WTC11 (cell line): Measurements from ENCODE around the gene SSRP1. TPM values are rescaled to one million over a fixed set of nuclear protein-coding genes. Genes with fewer than 3 reads are reported as not detected.

ENCODE experiments used
- ATAC-seq: fragments of 200-7000 bp; cut with Tn5 transposase; 2 replicates; pipeline ENCODE4 v1.10.0; 2021; ENCODE audit warnings: mild to moderate bottlenecking, moderate library complexity
- CTCF ChIA-PET: fragments of 300-600 bp; sonication (Branson Sonifier 250); formaldehyde crosslinking; loops from one replicate; lab custom pipeline; 2021; ENCODE audit warnings: antibody characterized with exemption; lab: Charles Lee
- POLR2A ChIA-PET: fragments of 350-600 bp; sonication (Branson Sonifier 250); formaldehyde crosslinking; loops from one replicate; lab custom pipeline; 2021; ENCODE audit warnings: antibody characterized with exemption; lab: Charles Lee
- DNase-seq: peaks from one replicate; pipeline ENCODE4 v3.0.0; 2021; ENCODE audit warnings: low spot score
- H3K27ac Mint-ChIP-seq: 2 replicates; pipeline ENCODE4 v1.8.0; 2021; ENCODE audit warnings: mixed read lengths
- H3K27me3 Mint-ChIP-seq: 2 replicates; pipeline ENCODE4 v1.8.0; 2021; ENCODE audit warnings: low read depth, mild to moderate bottlenecking, moderate library complexity, mixed read lengths
- H3K36me3 Mint-ChIP-seq: 2 replicates; pipeline ENCODE4 v1.8.0; 2021; ENCODE audit warnings: mixed read lengths
- H3K4me1 Mint-ChIP-seq: 2 replicates; pipeline ENCODE4 v1.8.0; 2022; ENCODE audit warnings: mixed read lengths
- H3K4me3 Mint-ChIP-seq: 2 replicates; pipeline ENCODE4 v1.8.0; 2021; ENCODE audit warnings: mild to moderate bottlenecking, moderate library complexity, mixed read lengths
- H3K9me3 Mint-ChIP-seq: 2 replicates; pipeline ENCODE4 v1.8.0; 2021; ENCODE audit warnings: mixed read lengths
- ATF1 ChIP-seq: sonication (generic); formaldehyde crosslinking; IDR thresholded peaks from 2 replicates; pipeline ENCODE4 v1.8.1; 2023; ENCODE audit warnings: mild to moderate bottlenecking, moderate library complexity, missing genetic modification reagents
- CREM ChIP-seq: sonication (generic); formaldehyde crosslinking; IDR thresholded peaks from 2 replicates; pipeline ENCODE4 v1.8.1; 2022; ENCODE audit warnings: mild to moderate bottlenecking, missing genetic modification reagents, moderate library complexity
- ESRRA ChIP-seq: sonication (generic); formaldehyde crosslinking; IDR thresholded peaks from 2 replicates; pipeline ENCODE4 v1.8.1; 2022; ENCODE audit warnings: mild to moderate bottlenecking, missing genetic modification reagents, borderline replicate concordance
- FOXP1 ChIP-seq: sonication (generic); formaldehyde crosslinking; IDR thresholded peaks from 2 replicates; pipeline ENCODE4 v1.8.0; 2022; ENCODE audit warnings: missing genetic modification reagents, mild to moderate bottlenecking, moderate library complexity, borderline replicate concordance
- FOXP4 ChIP-seq: sonication (generic); formaldehyde crosslinking; IDR thresholded peaks from 2 replicates; pipeline ENCODE4 v1.8.0; 2022; ENCODE audit warnings: mild to moderate bottlenecking, missing genetic modification reagents
- GRHL2 ChIP-seq: fragments of 250-450 bp; sonication (Bioruptor Pico); IDR thresholded peaks from 2 replicates; pipeline ENCODE4 v1.8.0; 2022; ENCODE audit warnings: mild to moderate bottlenecking, moderate library complexity; ENCODE audit not compliant: insufficient replicate concordance, severe bottlenecking
- IRF2 ChIP-seq: sonication (generic); formaldehyde crosslinking; IDR thresholded peaks from 2 replicates; pipeline ENCODE4 v1.8.0; 2022; ENCODE audit warnings: low read depth, missing genetic modification reagents, borderline replicate concordance
- KAT7 ChIP-seq: sonication (generic); formaldehyde crosslinking; IDR thresholded peaks from 2 replicates; pipeline ENCODE4 v1.8.1; 2023; ENCODE audit warnings: missing genetic modification reagents, mild to moderate bottlenecking, borderline replicate concordance
- MLX ChIP-seq: sonication (generic); formaldehyde crosslinking; IDR thresholded peaks from 2 replicates; pipeline ENCODE4 v1.8.1; 2023; ENCODE audit warnings: mild to moderate bottlenecking, missing genetic modification reagents, moderate library complexity
- MYBL2 ChIP-seq: sonication (generic); formaldehyde crosslinking; IDR thresholded peaks from 2 replicates; pipeline ENCODE4 v1.8.1; 2023; ENCODE audit warnings: mild to moderate bottlenecking, moderate library complexity, missing genetic modification reagents
- NFE2L1 ChIP-seq: sonication (generic); formaldehyde crosslinking; IDR thresholded peaks from 2 replicates; pipeline ENCODE4 v1.8.1; 2023; ENCODE audit warnings: missing genetic modification reagents
- OVOL2 ChIP-seq: fragments of 250-450 bp; sonication (Bioruptor Pico); IDR thresholded peaks from 2 replicates; pipeline ENCODE4 v1.9.0; 2021; ENCODE audit warnings: mild to moderate bottlenecking, borderline replicate concordance
- RORB ChIP-seq: fragments of 250-450 bp; sonication (Bioruptor Pico); IDR thresholded peaks from 2 replicates; pipeline ENCODE4 v1.9.0; 2021; ENCODE audit warnings: mild to moderate bottlenecking
- total RNA-seq: library from RNA; stranded (reverse); gene quantifications from 3 replicates; pipeline ENCODE4 v1.2.3, GENCODE V29; 2021
- TF ChIP-seq, protein P1 (sequence below): fragments of 250-450 bp; sonication (Bioruptor Pico); IDR thresholded peaks from 2 replicates; pipeline ENCODE4 v1.9.0; 2021; ENCODE audit warnings: moderate library complexity, mild to moderate bottlenecking, inconsistent platforms, borderline replicate concordance
- TF ChIP-seq, protein P2 (sequence below): fragments of 250-450 bp; sonication (Bioruptor Pico); conservative IDR thresholded peaks from 2 replicates; pipeline ENCODE4 v1.9.0; 2021; ENCODE audit warnings: mild to moderate bottlenecking

The SSRP1 gene
- total RNA-seq, 1 experiment from 2014 or later, result 228 TPM

GRCh38 chr11:57320067-57320718, 15.5 kb downstream of the SSRP1 start:
- Mint-ChIP-seq H3K27ac (no peak overlapping the region), H3K36me3 (peaks cover 15% of the 10 kb centered on the region), H3K9me3 (no peaks in the 10 kb centered on the region), H3K27me3 (no peaks in the 10 kb centered on the region), H3K4me1 (peaks cover 37% of the 10 kb centered on the region), H3K4me3 (no peak overlapping the region)
- TF ChIP-seq ATF1 (CRISPR knock-in tag), result no peak
- TF ChIP-seq ESRRA (CRISPR knock-in tag), result no peak
- ChIA-PET CTCF (no interaction called here), POLR2A (no interaction called here)
- no peak for ATAC-seq
- DNase-seq, result no peak

- Mint-ChIP-seq H3K4me3 (no peak overlapping the region), H3K27me3 (no peaks in the 10 kb centered on the region), H3K27ac (peak overlapping the region; percentile 67), H3K36me3 (peaks cover 20% of the 10 kb centered on the region), H3K4me1 (peaks cover 32% of the 10 kb centered on the region), H3K9me3 (no peaks in the 10 kb centered on the region)
- TF ChIP-seq, protein P1, sequence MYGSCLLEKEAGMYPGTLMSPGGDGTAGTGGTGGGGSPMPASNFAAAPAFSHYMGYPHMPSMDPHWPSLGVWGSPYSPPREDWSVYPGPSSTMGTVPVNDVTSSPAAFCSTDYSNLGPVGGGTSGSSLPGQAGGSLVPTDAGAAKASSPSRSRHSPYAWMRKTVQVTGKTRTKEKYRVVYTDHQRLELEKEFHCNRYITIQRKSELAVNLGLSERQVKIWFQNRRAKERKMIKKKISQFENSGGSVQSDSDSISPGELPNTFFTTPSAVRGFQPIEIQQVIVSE, result no peak
- TF ChIP-seq GRHL2 (CRISPR knock-in tag) (no peak), NFE2L1 (CRISPR knock-in tag) (no peak), RORB (CRISPR knock-in tag) (no peak), IRF2 (no peak), FOXP1 (CRISPR knock-in tag) (no peak)
- TF ChIP-seq, protein P2, sequence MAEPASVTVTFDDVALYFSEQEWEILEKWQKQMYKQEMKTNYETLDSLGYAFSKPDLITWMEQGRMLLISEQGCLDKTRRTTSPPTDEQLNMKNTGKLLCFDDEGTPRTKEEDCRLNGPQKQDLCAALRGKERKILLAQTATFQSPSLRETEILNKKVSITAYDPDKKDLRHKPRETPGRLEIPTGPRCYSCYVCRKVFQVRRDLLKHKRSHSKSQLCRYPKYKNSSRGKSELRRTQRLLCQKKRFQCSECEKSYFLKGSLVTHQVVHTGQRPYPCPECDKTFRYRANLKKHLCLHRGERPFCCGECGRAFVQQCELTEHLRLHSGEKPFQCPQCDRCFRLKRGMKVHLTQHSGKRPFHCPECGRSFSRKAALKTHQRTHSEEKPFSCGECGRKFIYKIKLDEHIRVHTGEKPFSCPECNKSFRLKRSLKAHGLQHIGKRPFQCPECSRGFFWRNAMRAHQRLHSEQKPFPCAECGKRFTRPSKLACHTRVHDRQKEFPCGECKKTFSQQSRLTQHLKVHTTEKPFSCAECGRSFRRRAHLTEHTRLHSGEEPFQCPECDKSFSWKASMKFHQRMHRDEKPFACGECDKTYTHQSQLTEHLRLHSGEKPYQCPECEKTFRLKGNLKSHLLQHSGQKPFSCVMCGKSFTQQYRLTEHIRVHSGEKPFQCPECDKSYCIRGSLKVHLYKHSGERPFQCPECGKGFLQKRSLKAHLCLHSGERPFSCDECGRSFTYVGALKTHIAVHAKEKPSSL (CRISPR knock-in tag), result no peak
- ChIA-PET CTCF (interaction anchor here (1.1 to 1.4 kb wide), 3 partner anchors 28 to 477 kb away, joined by 3 to 5 read pairs (median 3); partner anchors contain the start of gene RTN4RL2), POLR2A (no interaction called here)
- no peak for DNase-seq
- ATAC-seq, result no peak
These were observed 17.5 kb downstream of the SSRP1 start for GRCh38 chr11:57318178-57318577.

GRCh38 chr11:57316017-57316416, 19.7 kb downstream of the SSRP1 start:
- no peak overlapping the region for H3K27ac Mint-ChIP-seq
- no peaks in the 10 kb centered on the region for H3K9me3 Mint-ChIP-seq
- POLR2A ChIA-PET, result interaction anchor here (1.6 kb wide), 1 partner anchor 9 kb away, joined by 11 read pairs; the partner anchor contains the start of gene TNKS1BP1
- no peak overlapping the region for H3K4me3 Mint-ChIP-seq
- ATAC-seq (no peak), DNase-seq (no peak)
- no peaks in the 10 kb centered on the region for H3K27me3 Mint-ChIP-seq
- H3K36me3 Mint-ChIP-seq, result peaks cover 16% of the 10 kb centered on the region
- peaks cover 20% of the 10 kb centered on the region for H3K4me1 Mint-ChIP-seq
- CTCF ChIA-PET, result no interaction called here
- TF ChIP-seq MYBL2 (CRISPR knock-in tag) (no peak), ATF1 (CRISPR knock-in tag) (no peak), OVOL2 (CRISPR knock-in tag) (no peak), FOXP4 (CRISPR knock-in tag) (no peak), CREM (no peak), KAT7 (CRISPR knock-in tag) (no peak), MLX (CRISPR knock-in tag) (no peak)
